HFFc6 (cell line): ENCODE results near the gene CDCA7L. TPM values are rescaled to one million over a fixed set of nuclear protein-coding genes. Genes with fewer than 3 reads are reported as not detected.

Source experiments
- DNase-seq: peaks from one replicate; pipeline ENCODE4 v3.0.0-alpha.2; 2018
- H3K27ac Mint-ChIP-seq: 2 replicates; pipeline ENCODE4 v1.8.0; 2020; ENCODE audit warnings: mild to moderate bottlenecking, mixed read lengths
- H3K27me3 Mint-ChIP-seq: 2 replicates; pipeline ENCODE4 v1.8.0; 2021; ENCODE audit warnings: mild to moderate bottlenecking, moderate library complexity, mixed read lengths; ENCODE audit not compliant: insufficient read depth
- H3K36me3 Mint-ChIP-seq: 2 replicates; pipeline ENCODE4 v1.8.0; 2021; ENCODE audit warnings: low read depth, mixed read lengths
- H3K4me1 Mint-ChIP-seq: 2 replicates; pipeline ENCODE4 v1.8.0; 2020; ENCODE audit warnings: low read depth, mixed read lengths
- H3K4me3 Mint-ChIP-seq: 2 replicates; pipeline ENCODE4 v1.8.0; 2020; ENCODE audit warnings: mild to moderate bottlenecking, moderate library complexity, mixed read lengths
- H3K9me3 Mint-ChIP-seq: 2 replicates; pipeline ENCODE4 v1.8.0; 2020; ENCODE audit warnings: mild to moderate bottlenecking, mixed read lengths
- CTCF ChIP-seq: fragments of 200-600 bp; sonication (generic); IDR thresholded peaks from 2 replicates; pipeline ENCODE4 v1.5.0; 2021; ENCODE audit warnings: antibody characterized with exemption, mild to moderate bottlenecking
- total RNA-seq, 6 experiments: library from RNA; stranded (reverse); fragmentation: NEBNext Ultra II Directional; extraction: Animal tissue kit (Norgen Biotek cat#: 25700); gene quantifications; 2 replicates in 1 of 6; 3 replicates in 5 of 6; pipeline ENCODE4 v1.2.3, GENCODE V29; 2021

The CDCA7L gene
- total RNA-seq, 6 experiments from 2014 or later: 32.9 to 51.4 (median 42.7) TPM

GRCh38 chr7:21980926-21981500, 35.3 kb upstream of the CDCA7L start:
- TF ChIP-seq CTCF: no peak
- Mint-ChIP-seq H3K36me3 (no peaks in the 10 kb centered on the region), H3K27me3 (no peaks in the 10 kb centered on the region), H3K9me3 (no peaks in the 10 kb centered on the region), H3K4me1 (no peaks in the 10 kb centered on the region), H3K27ac (no peak overlapping the region), H3K4me3 (no peak overlapping the region)
- no peak for DNase-seq

- TF ChIP-seq CTCF: no peak
- no peak for DNase-seq
- Mint-ChIP-seq H3K9me3 (no peaks in the 10 kb centered on the region), H3K4me3 (no peak overlapping the region), H3K27ac (no peak overlapping the region), H3K4me1 (no peaks in the 10 kb centered on the region; the same call in 1 of the 2 replicates), H3K36me3 (no peaks in the 10 kb centered on the region), H3K27me3 (peaks cover 3% of the 10 kb centered on the region)
Measured at GRCh38 chr7:21972397-21972784, 26.7 kb upstream of the CDCA7L start.

- Mint-ChIP-seq H3K27ac (no peak overlapping the region), H3K36me3 (no peaks in the 10 kb centered on the region), H3K4me1 (no peaks in the 10 kb centered on the region; the same call in 1 of the 2 replicates), H3K9me3 (no peaks in the 10 kb centered on the region), H3K27me3 (peaks cover 3% of the 10 kb centered on the region), H3K4me3 (no peak overlapping the region)
- no peak for TF ChIP-seq CTCF
- DNase-seq: no peak
Measured at GRCh38 chr7:21971780-21972396, 26.2 kb upstream of the CDCA7L start.

- Mint-ChIP-seq H3K4me1 (no peaks in the 10 kb centered on the region; the same call in 1 of the 2 replicates), H3K27ac (no peak overlapping the region), H3K27me3 (no peaks in the 10 kb centered on the region; the same call in 1 of the 2 replicates), H3K4me3 (no peak overlapping the region), H3K9me3 (no peaks in the 10 kb centered on the region), H3K36me3 (no peaks in the 10 kb centered on the region)
- DNase-seq: no peak
- TF ChIP-seq CTCF: no peak
Measured at GRCh38 chr7:21969822-21970221, 24.1 kb upstream of the CDCA7L start.

- Mint-ChIP-seq H3K27me3 (no peaks in the 10 kb centered on the region), H3K27ac (no peak overlapping the region), H3K4me1 (no peaks in the 10 kb centered on the region; the same call in 1 of the 2 replicates), H3K9me3 (no peaks in the 10 kb centered on the region), H3K4me3 (no peak overlapping the region), H3K36me3 (no peaks in the 10 kb centered on the region)
- no peak for DNase-seq
- no peak for TF ChIP-seq CTCF
Measured at GRCh38 chr7:21967598-21968003, 21.9 kb upstream of the CDCA7L start.
